Central memory CD4-positive, alpha-beta T cell (primary cell): ENCODE measurements around the gene NOLC1.

Source experiments
- DNase-seq: peaks from one replicate; pipeline ENCODE4 v3.0.0; 2022

The NOLC1 gene

GRCh38 chr10:102211615-102212299 lies 59.6 kb downstream of the NOLC1 start:
- no peak for DNase-seq
